Stimulated activated CD4-positive, alpha-beta T cell treated with anti-CD3 and anti-CD28 coated beads, Interleukin-4, amount 100 ng/mL, for 48 hours (primary cell): Measurements from ENCODE around the gene RRP1.

Source experiments
- DNase-seq, 2 donors: peaks; one replicate each; pipeline ENCODE4 v3.0.0-alpha.2; 2020; ENCODE audit warnings: low read depth in 2 of 2

The RRP1 gene

DNA sequence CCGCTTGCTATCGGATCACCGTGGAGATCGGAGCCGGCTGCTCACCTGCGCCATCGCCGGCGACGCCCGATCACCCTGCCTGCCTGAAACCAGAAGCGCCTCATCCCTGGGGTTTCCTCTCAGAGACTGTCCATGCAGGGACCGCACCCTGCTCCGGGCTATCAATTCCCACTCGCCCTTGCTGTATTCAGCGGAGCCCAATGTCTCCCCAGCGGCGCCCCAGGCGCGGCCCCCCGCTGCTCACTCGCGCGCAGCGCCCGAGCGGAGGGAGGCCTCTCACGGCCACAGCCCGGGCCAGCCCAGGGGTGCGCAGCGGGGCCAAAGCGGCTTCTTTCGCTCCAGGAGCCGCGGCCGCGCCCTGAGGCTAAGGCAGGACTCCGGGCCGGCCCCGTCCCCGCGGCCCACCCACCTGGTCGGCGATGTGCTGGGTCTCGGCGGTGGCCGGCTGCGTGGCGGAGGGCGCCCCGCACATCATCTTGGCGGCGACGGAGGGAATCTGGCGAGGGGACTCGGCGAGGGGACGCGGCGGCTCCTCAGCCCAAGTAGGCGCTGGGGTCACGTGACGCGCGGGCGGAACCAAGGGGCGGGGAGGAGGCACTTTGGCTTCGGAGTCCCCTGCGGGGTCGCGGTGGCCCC is 13.5 kb upstream of the RRP1 start, which contains the start of gene CSTB:
CSTB (minus strand) TSS at position 514 of the 636 bp plus-strand sequence; CDS start at position 475, 39 bp downstream.
- peak; percentile 77 to 82 for DNase-seq

DNA sequence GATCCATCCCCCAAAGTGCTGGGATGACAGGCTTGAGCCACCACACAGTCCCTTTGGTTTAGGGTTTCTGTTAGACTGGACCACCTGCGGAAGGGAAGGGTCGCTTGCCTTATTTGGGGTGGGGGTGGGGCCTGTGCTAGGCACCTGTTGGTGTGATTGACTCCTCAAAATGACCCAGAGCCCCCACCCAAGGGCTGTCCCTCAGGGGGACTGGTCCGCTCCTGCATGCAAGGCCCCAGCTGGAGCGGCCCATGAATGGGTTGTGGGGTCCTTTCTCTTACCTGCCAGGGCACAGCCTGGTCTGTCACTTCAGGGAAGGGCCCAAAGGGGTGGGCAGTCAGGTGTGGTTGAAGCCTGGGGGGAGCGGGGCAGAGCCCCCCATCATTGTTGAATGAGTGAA is 11.4 kb upstream of the RRP1 start:
- DNase-seq: no peak

DNA sequence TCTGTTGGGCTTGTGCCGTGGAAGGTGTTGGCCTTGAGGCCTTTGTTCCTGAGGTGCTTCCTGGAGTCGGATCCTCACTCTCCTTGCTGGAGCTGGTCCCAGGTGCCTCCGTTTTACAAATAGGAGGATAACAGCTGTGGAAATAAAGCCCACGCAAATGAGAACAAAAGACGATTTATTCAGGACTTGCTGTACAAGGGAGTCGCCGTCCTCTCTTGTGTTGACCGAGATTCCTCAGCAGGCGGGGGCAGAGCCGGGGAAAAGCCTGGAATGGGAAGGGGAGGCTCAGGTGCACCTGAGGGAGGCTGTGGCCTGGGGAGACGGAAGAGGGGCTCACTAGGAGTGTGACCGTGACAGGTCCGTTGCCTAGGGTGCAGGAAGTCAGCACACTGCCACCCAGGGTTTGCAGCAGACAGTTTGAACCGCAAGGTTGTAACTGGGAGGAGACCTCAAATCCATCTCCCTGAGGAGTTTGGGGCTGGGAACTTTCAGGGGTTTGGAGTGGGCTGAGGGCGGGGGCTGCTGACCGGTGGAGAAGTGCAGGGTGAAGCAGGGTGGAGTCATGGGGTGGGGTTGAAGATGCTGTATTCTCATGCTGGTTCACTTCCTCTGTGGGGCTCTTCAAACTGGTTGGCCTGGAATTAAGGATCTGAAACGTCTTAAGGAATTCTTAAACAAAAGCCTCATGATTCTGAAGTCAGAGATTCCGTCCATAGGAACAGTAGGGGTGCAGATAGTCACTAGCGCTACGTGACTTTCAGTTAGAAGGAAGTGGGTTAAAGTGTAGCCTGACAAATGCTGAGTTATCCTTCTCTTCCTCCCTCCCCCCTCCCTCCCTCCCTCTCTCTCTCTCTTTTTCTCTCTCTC is 10.7 kb upstream of the RRP1 start:
- no peak for DNase-seq

DNA sequence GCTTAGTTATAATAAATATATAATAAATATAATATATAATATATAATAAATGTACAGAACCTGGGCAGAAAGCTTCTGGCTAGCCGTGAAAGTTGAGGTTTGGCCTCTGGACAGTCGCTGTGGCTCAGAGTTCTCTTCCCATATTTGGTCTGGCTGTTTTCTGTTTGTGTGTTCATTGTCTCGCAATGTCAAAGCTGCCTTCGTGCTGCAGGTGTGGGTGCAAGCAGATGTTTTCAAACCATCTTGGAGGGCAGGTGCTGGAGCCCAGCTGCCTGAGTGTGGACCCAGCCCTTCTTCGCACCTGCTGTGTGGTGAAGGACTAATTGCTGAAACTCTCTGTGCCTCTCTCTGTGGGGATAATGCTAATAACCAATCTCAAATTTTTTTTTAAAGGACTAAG is 9.7 kb upstream of the RRP1 start:
- DNase-seq: no peak

DNA sequence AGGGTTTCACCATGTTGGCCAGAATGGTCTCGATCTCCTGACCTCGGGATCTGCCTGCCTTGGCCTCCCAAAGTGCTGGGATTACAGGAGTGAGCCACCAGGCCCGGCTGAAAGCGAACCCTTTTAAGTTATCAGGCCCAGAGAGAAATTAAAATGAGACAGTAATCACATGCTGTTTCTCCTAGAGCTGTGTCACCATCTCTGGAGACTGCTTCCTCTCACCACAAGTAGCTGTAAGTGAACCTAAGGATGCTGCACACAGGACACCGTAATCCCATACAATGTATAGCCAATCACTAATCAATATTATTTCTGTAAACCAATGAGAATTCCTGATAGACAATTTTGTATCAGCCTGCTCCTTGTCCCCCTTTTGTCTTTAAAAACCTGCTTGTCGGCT is 7.5 kb upstream of the RRP1 start:
- DNase-seq: no peak

DNA sequence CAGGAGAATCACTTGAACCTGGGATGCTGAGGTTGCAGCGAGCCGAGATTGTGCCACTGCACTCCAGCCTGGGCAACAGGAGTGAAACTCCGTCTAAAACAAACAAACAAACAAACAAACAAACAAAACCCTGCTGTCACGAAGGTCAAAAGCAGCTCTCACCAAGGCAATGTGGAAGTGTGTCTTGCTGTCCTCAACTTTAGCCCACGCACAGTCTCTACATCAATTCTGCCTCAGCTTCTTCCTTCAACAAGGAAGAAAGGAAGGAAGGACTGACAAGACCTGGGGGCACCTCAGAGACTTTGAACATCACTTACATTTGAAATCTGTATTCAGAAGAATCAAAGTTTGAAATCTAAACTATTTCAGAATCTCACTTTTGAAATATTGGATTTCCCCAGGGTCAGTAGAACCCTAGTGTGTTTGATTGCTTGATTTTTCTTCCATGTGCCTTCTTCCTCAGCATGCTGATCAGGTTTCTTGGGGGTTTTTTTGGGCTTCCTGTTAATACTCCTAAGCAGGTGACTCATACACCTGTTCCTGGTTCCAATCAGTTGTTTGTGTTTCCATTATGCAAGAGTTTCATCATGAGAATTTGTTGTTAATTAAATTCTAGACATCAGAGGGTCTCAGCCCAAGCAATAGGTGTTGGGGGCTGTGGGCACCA is 6.8 kb upstream of the RRP1 start:
- no peak for DNase-seq

DNA sequence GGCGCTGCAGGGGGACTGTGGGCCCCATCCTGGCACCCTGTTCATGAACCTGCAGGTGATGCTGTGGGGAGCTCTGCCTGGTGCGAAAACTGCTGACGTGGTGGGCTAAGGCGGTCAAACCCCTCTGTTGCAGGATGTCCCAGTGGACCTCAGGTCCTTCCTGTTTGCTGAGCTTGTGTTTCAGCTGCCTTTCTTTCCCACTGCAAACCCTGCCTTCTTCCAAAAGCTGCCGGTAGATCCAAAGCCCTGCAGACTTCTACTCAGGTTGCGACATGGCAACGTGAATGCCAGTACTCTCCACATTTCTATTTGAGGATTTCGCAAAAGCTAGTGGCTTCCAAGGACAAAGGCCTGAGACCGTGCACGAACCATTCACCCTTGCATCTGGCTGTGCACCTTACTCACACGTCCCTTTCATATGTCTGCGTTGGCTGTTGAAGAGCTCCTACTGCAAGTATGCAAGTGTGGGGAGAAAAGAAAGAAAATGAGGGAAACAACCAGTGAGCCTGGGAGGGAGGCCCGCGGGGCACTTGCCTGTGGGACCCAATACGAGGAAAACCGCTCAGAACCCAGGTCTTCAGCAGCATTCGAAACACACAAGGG is 6.2 kb upstream of the RRP1 start:
- DNase-seq: no peak

DNA sequence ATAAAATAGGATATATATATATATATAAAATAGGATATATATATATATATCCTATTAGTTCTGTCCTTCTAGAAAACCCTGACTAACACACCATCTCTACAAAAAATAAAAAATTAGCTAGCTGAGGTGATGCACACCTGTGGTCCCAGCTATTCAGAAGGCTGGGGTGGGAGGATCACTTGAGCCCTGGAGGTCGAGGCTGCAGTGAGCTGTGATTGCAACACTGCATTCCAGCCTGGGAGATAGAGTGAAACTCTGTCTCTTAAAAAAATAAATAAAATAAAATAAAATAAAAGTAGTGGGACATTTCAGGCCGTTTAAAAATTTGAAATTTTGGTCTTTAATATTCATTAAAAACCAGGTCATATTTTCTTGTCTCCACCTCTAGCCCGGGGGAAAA is 4.2 kb upstream of the RRP1 start:
- no peak for DNase-seq

DNA sequence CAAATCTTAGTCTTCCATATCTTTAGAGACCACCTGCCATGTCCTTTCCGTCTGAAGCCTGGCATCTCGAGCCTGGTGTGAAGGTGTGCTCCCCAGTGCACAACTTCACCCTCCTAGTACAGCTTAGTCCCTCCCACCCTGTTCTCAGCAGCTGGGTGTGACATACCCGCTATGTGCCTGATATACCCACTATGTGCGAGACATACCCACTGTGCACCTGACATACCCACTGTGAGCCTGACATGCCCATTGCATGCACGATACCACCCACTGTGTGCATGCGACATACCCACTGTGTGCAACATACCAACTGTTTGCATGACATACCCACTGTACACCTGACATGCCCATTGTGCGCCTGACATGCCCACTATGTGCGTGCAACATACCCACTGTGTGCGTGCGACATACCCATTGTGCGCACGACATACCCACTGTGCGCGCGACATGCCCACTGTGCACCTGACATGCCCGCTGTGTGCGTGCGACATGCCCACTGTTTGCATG is 3.0 kb upstream of the RRP1 start:
- no peak for DNase-seq

DNA sequence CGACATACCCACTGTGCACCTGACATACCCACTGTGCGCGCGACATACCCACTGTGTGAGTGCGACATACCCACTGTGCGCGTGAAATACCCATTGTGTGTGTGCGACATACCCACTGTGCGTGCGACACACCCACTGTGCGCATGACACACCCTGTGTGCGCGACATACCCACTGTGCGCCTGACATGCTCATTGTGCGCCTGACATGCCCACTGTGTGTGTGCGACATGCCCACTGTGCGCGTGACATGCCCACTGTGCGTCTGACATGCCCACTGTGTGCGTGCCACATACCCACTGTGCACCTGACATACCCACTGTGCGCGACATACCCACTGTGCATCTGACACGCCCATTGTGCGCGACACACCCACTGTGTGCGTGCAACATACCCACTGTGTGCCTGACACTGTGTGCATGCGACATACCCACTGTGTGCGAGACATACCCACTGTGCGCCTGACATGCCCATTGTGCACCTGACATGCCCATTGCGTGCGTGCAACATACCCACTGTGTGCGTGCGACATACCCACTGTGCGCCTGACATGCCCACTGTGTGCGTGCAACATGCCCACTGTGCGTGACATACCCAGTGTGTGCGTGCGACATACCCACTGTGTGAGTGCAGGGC is 2.5 kb upstream of the RRP1 start:
- no peak for DNase-seq

DNA sequence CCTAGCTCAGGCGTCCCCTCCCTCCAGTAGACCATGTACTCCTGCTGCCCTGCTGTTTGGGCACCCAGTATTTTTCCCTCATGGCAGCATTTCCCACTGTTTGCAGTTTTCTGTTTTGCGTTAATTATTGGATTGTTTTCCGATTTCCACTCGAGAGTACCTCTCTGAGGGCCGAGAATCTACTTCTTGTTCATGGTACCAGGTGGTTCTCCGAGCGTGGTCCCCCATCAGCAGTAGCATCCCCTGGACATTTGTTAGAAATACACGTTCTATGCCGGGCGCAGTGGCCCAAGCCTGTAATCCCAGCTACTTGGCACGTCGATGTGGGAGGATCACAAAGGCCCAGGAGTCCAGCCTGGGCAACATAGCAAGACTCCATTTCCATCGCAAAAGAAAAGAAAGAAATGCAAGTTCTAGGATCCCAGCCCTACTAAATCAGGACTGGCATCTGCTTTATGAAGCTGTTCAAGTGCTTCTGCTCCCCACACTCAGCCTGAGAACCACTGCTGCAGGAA is 690 bp downstream of the RRP1 start:
- no peak for DNase-seq

DNA sequence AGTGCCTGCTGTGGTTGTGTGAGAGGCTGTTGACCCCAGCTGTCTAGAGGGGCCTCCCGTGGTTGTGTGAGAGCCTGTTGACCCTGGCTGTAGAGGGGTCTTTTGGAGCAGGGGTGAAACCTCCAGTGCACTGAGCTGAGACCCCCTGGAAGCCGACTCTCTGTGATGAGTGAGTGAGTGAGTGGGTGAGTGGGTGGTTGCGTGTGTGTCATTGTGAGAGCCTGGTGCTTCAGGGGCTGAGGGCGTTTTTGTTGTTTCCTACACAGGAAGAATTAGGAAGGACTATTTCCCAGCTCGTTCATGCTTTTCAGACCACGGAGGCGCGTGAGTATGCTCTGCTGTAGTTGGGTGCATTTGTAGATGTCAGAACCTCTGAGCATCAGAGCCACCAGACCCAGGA is 3.0 kb downstream of the RRP1 start:
- DNase-seq: no peak

DNA sequence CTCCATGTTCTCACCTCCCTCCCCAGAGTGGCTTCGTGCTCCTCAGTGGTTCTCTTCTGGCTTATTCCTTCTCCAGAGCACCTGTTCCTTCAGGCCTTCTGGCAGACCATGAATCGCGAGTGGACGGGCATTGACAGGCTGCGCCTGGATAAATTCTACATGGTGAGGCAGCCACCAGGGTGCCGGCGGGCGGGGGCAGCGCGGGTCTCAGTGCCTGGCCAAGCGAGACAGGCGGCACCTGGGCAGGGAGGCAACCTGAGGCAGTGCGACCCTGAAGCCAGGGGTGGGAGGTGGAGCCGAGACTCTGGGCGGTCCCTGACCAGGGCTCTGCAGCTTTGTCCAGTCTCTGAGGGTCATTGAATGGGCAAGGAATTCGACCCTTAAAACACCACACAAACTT is 3.9 kb downstream of the RRP1 start:
- no peak for DNase-seq

DNA sequence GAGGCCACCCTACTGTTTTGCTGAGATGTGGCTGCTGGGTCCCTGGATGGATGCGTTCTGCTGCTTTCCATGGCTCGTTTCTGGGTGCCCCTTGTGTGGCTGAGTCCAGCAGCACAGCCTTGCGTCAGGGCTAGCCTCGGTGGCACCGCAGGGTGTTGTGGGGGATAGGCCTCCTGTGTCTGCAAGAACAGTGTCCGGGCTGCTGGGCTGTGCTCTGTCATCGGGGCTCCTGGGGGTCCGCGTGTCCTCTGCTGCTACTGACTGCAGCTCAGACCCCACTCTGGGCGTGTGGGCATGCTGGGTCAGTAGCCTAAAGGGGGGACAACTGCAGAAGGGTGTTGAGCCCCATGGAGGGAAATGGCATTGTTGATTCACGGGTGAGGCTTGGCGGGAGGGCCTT is 4.9 kb downstream of the RRP1 start:
- no peak for DNase-seq

DNA sequence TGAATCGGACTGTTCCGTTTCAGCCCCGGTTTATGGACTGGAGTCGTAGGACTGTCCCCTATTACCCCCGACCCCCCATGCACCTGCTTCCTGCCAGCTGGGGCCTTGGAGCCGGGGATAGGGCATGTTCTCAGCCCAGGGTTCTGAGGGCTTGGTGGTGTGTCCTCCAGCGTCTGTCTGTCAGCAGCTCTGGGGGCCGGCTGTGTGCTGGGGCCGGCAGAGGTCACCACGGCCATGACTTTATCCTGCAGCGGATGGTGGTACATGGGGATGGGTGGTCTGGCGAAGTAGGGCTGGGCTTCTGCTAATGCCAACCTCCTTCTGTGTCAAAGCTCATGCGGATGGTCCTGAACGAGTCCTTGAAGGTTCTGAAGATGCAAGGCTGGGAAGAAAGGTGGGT is 5.5 kb downstream of the RRP1 start:
- DNase-seq: no peak

DNA sequence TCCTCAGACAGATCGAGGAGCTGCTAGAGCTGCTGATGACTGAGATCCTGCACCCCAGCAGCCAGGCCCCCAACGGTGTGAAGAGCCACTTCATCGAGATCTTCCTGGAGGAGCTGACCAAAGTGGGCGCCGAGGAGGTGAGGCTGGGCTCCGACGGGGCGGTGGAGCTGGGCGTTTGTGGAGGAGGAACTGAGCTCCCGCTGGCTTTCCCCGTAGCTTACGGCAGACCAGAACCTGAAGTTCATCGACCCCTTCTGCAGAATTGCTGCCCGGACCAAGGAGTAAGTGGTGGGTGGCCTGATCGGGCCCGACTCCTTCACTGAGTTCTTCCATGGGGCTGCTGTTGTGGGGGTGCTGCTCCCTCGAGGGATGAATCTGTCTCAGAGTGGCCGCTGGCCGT is 8.0 kb downstream of the RRP1 start:
- DNase-seq: no peak

DNA sequence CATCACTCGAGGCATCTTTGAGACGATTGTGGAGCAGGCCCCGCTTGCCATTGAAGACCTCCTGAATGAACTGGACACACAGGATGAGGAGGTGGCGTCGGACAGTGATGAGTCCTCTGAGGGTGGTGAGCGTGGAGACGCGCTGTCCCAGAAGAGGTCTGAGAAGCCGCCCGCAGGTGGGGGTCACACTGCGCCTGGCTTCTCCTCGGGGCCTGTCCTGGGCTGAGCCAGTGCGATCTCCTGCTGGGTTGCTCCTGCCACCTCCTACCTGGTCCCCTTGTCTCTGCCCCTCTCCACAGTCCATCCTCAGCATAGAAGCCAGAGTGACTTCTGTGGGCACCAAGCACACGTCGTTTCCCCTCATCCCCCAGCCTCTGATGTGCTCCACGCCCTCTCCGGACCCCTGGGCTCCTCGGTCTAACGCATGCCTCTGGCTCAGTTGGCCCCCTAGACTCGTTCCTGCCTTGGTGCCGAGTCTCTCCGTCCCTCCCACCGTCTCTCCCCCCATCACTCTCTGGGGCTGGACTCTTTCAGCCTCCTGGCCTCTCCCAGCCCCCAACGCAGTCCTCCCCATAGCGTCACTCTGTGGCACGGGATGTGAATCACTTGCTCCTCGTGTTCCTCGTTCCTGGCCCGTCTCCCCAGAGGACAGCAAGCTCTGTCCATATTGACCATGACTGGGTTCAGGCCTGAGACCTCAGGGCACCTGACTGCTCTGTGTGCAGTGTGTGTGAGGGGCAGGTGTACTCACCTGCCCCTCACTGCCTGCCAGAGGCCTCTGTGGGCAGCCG is 8.7 kb downstream of the RRP1 start:
- DNase-seq: no peak

DNA sequence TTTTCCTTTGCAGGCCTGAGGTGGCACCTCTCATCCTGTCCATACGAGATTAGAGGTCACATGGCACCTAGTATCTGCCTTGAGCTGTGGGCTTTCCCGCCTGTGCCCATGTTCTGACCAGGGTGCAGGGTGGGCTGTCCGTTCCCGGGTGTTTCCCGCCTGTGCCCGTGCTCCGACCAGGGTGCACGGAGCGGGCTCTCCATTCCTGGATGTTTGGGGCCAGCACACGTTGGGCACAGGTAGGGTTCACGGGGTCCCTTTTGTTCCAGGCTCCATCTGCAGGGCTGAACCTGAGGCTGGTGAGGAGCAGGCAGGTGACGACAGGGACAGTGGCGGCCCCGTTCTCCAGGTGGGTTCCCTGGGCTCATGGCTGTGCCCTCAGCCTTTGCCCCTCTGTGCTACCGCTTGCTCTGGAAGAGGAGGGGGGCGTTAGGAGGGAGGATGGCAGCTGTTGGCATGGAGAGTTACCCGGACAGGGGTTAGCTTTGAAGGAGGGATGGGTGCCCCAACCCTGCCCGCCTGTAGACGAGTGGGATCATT is 10.0 kb downstream of the RRP1 start:
- no peak for DNase-seq

DNA sequence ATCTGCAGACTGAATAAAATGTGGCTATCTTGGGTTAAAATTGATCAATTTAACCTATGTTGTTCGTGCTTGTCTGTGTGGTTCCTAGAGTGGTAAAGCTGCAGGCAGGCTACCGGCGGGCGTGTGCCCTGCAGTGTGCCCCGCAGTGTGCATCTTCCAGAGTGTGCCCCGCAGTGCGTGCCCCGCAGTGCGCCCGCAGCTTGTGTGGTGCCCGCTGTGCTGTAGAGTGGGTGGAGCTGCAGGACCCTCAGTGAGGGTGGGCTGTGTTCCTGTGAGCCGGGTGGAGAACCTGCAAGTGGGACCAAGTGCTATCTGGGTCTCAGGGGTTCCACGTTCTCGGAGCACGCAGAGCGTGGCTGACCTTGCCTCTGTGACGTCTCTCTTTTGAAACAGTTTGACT is 10.7 kb downstream of the RRP1 start:
- DNase-seq: no peak

DNA sequence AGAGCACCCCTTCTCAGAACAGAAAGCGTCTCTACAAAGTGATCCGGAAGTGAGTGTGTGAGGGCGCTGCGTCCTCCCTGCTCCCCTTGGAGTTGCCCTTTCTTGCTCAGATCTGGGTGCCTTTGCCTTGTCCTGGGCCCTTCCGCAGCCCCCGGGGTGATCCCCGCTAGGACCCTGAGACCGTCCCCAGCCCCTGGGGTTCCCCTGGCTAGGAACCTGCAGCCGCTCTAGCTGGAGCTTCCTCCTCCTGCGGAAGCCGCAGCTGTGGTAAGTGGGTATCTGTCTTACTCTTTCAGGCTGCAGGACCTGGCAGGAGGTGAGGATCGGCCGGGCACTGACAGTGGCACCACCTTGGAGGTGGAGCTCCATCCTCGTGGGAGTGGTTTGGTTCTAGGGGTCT is 11.2 kb downstream of the RRP1 start:
- no peak for DNase-seq
